Trophoblast cell (in vitro differentiated cells and primary cell): Measurements from ENCODE around the gene SMAD9.

Experiments
- DNase-seq, 2 donors: peaks; one replicate each; pipeline ENCODE4 v3.0.0-alpha.2; 2016
- H2AFZ ChIP-seq: 2 replicates; pipeline ENCODE4 v1.6.1; 2013; ENCODE audit warnings: low read length, moderate library complexity, mild to moderate bottlenecking; ENCODE audit not compliant: insufficient read depth, poor library complexity
- H2AK5ac ChIP-seq: 2 replicates; pipeline ENCODE4 v1.6.1; 2013; ENCODE audit warnings: mild to moderate bottlenecking, low read length
- H2BK120ac ChIP-seq: 2 replicates; pipeline ENCODE4 v1.6.1; 2013; ENCODE audit warnings: low read length, mild to moderate bottlenecking, moderate library complexity; ENCODE audit not compliant: insufficient read depth, poor library complexity
- H2BK12ac ChIP-seq: 2 replicates; pipeline ENCODE4 v1.6.1; 2013; ENCODE audit warnings: mild to moderate bottlenecking, low read length, moderate library complexity
- H2BK5ac ChIP-seq: 2 replicates; pipeline ENCODE4 v1.6.1; 2013; ENCODE audit warnings: low read length, low read depth, moderate library complexity, mild to moderate bottlenecking; ENCODE audit not compliant: poor library complexity
- H3K14ac ChIP-seq: 2 replicates; pipeline ENCODE4 v1.6.1; 2013; ENCODE audit warnings: mild to moderate bottlenecking, low read length
- H3K18ac ChIP-seq: 2 replicates; pipeline ENCODE4 v1.6.1; 2013; ENCODE audit warnings: mild to moderate bottlenecking, low read length
- H3K23ac ChIP-seq: 2 replicates; pipeline ENCODE4 v1.6.1; 2013; ENCODE audit warnings: low read length
- H3K27ac ChIP-seq: 2 replicates; pipeline ENCODE4 v1.5.1; 2013; ENCODE audit warnings: low read depth, mild to moderate bottlenecking, inconsistent platforms, low read length, moderate library complexity
- H3K27me3 ChIP-seq: 2 replicates; pipeline ENCODE4 v1.6.1; 2013; ENCODE audit warnings: inconsistent platforms, mild to moderate bottlenecking, low read length, moderate library complexity; ENCODE audit not compliant: insufficient read depth
- H3K36me3 ChIP-seq, 2 experiments: 1 replicate in 1 of 2; 2 replicates in 1 of 2; pipeline ENCODE4 v1.6.1; 2013; ENCODE audit warnings: low read length in 2 of 2, mild to moderate bottlenecking in 2 of 2, moderate library complexity in 1 of 2; ENCODE audit not compliant: insufficient read depth in 2 of 2, control insufficient read depth in 1 of 2
- H3K4ac ChIP-seq: 2 replicates; pipeline ENCODE4 v1.6.1; 2013; ENCODE audit warnings: low read depth, mild to moderate bottlenecking, low read length, moderate library complexity
- H3K4me1 ChIP-seq, 2 experiments: 1 replicate in 1 of 2; 2 replicates in 1 of 2; pipeline ENCODE4 v1.6.1; 2013; ENCODE audit warnings: low read length in 2 of 2, mild to moderate bottlenecking in 2 of 2, moderate library complexity in 1 of 2; ENCODE audit not compliant: insufficient read depth in 2 of 2, control insufficient read depth in 1 of 2
- H3K4me2 ChIP-seq: 2 replicates; pipeline ENCODE4 v1.6.1; 2013; ENCODE audit warnings: inconsistent platforms, mild to moderate bottlenecking, low read length, moderate library complexity
- H3K4me3 ChIP-seq: 2 replicates; pipeline ENCODE4 v1.5.1; 2013; ENCODE audit warnings: mild to moderate bottlenecking, low read depth, low read length, inconsistent platforms
- H3K79me1 ChIP-seq: one replicate; pipeline ENCODE4 v1.6.1; 2013; ENCODE audit warnings: low read length
- H3K79me2 ChIP-seq: 2 replicates; pipeline ENCODE4 v1.6.1; 2013; ENCODE audit warnings: low read length, mild to moderate bottlenecking; ENCODE audit not compliant: control insufficient read depth, insufficient read depth, poor library complexity
- H3K9ac ChIP-seq: 2 replicates; pipeline ENCODE4 v1.6.1; 2013; ENCODE audit warnings: mild to moderate bottlenecking, low read length
- H3K9me3 ChIP-seq: 2 replicates; pipeline ENCODE4 v1.6.1; 2013; ENCODE audit warnings: low read depth, mild to moderate bottlenecking, control low read depth, inconsistent platforms, low read length; ENCODE audit not compliant: insufficient read depth
- H4K12ac ChIP-seq: 2 replicates; pipeline ENCODE4 v1.6.1; 2013; ENCODE audit warnings: low read depth, mild to moderate bottlenecking, low read length, moderate library complexity
- H4K8ac ChIP-seq: 2 replicates; pipeline ENCODE4 v1.6.1; 2013; ENCODE audit warnings: low read depth, mild to moderate bottlenecking, low read length, moderate library complexity
- H4K91ac ChIP-seq: one replicate; pipeline ENCODE4 v1.6.1; 2013; ENCODE audit warnings: low read depth, mild to moderate bottlenecking, low read length, moderate library complexity
- WGBS: extraction: QIAGEN DNeasy Blood & Tissue Kit; methylation state at CpG from one replicate; pipeline ENCODE4 v1.1.7; 2013; ENCODE audit warnings: missing lambda C conversion rate; ENCODE audit not compliant: insufficient read length, insufficient coverage; ENCODE audit errors: extremely low coverage; 5-methylcytosine and 5-hydroxymethylcytosine counted together

The SMAD9 gene

DNA sequence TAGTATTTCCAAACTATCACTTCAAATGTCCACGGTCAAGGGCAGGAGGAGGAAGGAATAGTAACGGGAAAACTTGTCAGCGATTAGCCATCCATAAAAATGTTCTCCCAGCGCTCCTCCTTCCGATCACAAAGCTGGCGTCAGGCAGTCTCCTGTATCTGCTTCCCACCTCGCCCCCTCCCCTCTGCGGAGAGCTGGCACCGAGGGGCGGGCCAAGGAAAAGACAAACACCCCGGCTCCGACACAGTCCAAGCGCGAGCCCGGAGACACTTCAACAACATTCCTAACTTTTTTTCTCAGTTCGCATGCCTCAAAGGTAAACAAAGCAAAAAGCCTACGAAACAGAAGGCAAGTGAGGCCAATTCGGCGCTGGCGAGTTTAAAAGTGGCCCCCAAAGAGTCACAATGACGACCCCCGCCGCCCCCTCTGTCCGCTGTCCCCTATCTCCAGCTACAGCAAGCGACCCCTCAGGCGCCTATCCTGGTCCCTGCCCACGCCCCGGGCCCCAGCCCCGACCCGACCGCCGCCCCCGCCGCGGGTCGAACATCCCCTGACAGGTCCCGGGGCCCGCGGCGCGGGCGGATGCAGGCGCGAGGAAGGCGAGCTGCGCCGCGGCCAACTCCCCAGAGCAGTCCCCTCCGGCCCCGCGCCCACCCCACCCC lies 736 bp downstream of the SMAD9 start:
- Histone ChIP-seq H3K27me3 (no peaks in the 10 kb centered on the region), H4K91ac (peak overlapping the region; percentile 74), H2BK120ac (peak overlapping the region; percentile 94), H3K27ac (peak overlapping the region; percentile 92), H4K8ac (peak overlapping the region; percentile 70), H3K23ac (no peak overlapping the region), H3K4me3 (peak overlapping the region; percentile 90), H2BK12ac (no peak overlapping the region), H3K9ac (no peak overlapping the region), H2AFZ (peak overlapping the region; percentile 33), H3K9me3 (peaks cover 2% of the 10 kb centered on the region), H3K4me1 (peaks cover 6 to 14% of the 10 kb centered on the region in 2 experiments), H3K4ac (no peak overlapping the region), H4K12ac (peak overlapping the region; percentile 40), H2AK5ac (no peak overlapping the region), H2BK5ac (peak overlapping the region; percentile 45), H3K79me1 (peaks cover 26% of the 10 kb centered on the region), H3K36me3 (no peaks in the 10 kb centered on the region), H3K18ac (peak overlapping the region; percentile 72), H3K4me2 (peak overlapping the region; percentile 85), H3K79me2 (peaks cover 5% of the 10 kb centered on the region), H3K14ac (peak overlapping the region; percentile 18)
- DNase-seq, result peak in 1 of 2 donors; percentile 35
- WGBS, result no CpG with 5 or more reads among the region's 51 CpGs

DNA sequence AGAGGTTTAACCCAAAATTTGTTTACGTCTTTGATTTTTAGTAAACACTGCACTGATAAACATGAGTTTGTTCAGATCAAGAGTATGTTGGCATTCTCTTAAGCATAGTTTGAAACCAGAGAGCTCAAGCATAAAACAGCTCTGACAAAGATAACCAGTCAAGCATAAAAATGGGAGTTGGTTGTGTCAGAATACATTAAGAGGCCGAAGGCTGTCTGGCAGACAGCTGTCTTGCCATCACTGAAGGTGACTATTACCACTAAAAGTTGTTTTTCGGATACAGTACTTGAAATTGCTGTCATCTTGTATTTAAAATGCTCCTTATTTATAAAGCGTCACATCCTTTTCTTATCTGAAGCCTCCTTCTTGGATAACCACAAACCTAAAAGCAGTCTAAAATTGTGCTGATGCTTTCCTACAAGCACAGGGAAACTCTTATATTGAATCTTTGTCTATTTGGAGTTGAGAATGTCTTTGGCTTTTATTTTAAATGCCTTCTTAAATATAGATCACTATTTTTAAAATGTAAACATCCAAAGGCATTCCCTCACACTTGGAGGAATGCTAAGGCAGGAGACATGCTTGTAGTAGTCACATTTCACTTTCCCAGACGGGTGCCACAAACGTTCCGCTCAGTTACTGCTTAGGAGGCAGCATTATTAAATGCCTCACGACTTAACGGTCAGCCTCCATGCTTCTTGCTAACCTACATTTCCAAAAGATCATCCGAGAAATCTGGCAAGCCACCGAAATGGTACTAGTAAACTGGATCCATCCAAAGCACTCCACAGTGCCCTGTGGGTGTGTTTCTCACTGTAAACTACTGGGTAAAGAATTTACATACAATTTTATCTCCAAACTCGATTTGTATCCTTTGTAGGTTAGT lies 1.5 kb downstream of the SMAD9 start:
- H3K9ac ChIP-seq, result no peak overlapping the region
- peak overlapping the region; percentile 64 for H3K18ac ChIP-seq
- H3K79me2 ChIP-seq, result peaks cover 5% of the 10 kb centered on the region
- DNase-seq, result peak in 1 of 2 donors; percentile 45
- no peaks in the 10 kb centered on the region for H3K27me3 ChIP-seq
- peaks cover 6 to 14% of the 10 kb centered on the region in 2 experiments for H3K4me1 ChIP-seq
- peak overlapping the region; percentile 30 for H2BK12ac ChIP-seq
- H3K27ac ChIP-seq, result peak overlapping the region; percentile 92
- no CpG with 5 or more reads among the region's 12 CpGs for WGBS
- H3K4ac ChIP-seq, result no peak overlapping the region
- H2AFZ ChIP-seq, result no peak overlapping the region
- H4K8ac ChIP-seq, result peak overlapping the region; percentile 43
- peak overlapping the region; percentile 64 for H2BK120ac ChIP-seq
- peaks cover 26% of the 10 kb centered on the region for H3K79me1 ChIP-seq
- peak overlapping the region; percentile 82 for H2AK5ac ChIP-seq
- peak overlapping the region; percentile 74 for H4K91ac ChIP-seq
- no peaks in the 10 kb centered on the region for H3K36me3 ChIP-seq
- H3K9me3 ChIP-seq, result no peaks in the 10 kb centered on the region
- peak overlapping the region; percentile 45 for H2BK5ac ChIP-seq
- H4K12ac ChIP-seq, result no peak overlapping the region
- H3K23ac ChIP-seq, result no peak overlapping the region
- no peak overlapping the region for H3K4me3 ChIP-seq
- peak overlapping the region; percentile 53 for H3K14ac ChIP-seq
- H3K4me2 ChIP-seq, result peak overlapping the region; percentile 85

DNA sequence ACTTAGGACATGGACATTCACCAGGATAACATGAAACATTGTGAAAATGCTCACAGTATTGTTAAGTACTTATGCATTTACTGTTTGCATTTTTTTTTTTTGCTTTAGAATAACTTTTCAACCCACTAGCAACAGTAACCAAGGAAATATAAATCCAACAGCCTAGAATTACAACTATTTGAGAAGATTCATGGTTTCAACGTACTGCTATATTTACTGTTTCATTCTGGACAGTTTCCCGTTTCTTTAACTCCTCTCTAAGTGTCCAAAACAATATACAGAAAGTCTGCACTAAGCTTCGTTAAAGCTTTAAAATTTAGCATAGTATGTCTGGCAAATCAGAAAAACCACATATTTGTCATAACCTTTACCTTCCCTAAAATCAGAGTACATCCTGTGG lies 2.7 kb downstream of the SMAD9 start:
- Histone ChIP-seq H3K4me3 (no peak overlapping the region), H2BK5ac (no peak overlapping the region), H3K36me3 (no peaks in the 10 kb centered on the region), H3K4me1 (peaks cover 8 to 16% of the 10 kb centered on the region in 2 experiments), H3K4ac (no peak overlapping the region), H3K14ac (no peak overlapping the region), H3K27me3 (no peaks in the 10 kb centered on the region), H3K18ac (no peak overlapping the region), H3K79me1 (peaks cover 26% of the 10 kb centered on the region), H3K23ac (no peak overlapping the region), H2BK120ac (no peak overlapping the region), H2AK5ac (no peak overlapping the region), H3K27ac (no peak overlapping the region), H4K12ac (no peak overlapping the region), H2AFZ (no peak overlapping the region), H3K79me2 (peaks cover 5% of the 10 kb centered on the region), H4K91ac (no peak overlapping the region), H3K4me2 (no peak overlapping the region), H4K8ac (no peak overlapping the region), H3K9me3 (no peaks in the 10 kb centered on the region), H2BK12ac (no peak overlapping the region), H3K9ac (no peak overlapping the region)
- no peak for DNase-seq
- no CpG with 5 or more reads among the region's 3 CpGs for WGBS

DNA sequence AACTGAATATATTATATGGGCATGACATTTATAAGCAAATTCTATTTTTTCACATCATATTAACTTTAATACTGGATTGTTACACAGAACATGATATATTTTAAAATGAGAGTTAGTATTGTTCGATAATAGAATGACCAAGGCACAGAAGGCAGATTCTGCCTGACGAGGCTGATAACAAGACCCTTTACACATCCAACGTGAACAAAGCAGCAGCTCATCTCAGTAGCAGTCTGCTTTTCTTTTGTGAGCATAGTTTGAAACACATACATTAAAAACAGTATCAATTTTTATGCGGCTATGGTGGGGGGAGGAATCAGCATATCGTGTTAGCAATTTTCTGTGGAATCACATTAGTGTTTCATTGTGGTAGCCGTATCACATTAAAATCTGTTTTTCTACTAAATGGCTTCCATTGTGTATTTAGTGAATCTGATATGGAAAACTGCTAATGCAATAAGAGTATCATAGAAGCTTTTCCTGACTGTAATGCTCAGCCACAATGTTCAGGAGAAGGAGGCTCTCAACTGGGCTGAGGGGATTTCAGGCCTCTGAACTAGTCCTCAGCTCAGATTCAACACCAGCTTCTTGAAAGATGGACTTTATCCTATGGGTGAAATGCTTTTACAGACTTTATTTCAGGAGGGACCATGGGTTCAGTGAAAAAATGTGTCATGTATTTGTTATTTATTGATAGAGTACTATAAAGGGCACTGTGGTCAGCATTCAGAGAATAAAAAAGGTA lies 4.0 kb downstream of the SMAD9 start:
- Histone ChIP-seq H2BK5ac (no peak overlapping the region), H3K36me3 (no peaks in the 10 kb centered on the region), H3K14ac (no peak overlapping the region), H3K4ac (no peak overlapping the region), H4K91ac (no peak overlapping the region), H3K18ac (no peak overlapping the region), H4K8ac (no peak overlapping the region), H3K9me3 (no peaks in the 10 kb centered on the region), H3K79me1 (peaks cover 23% of the 10 kb centered on the region), H2BK12ac (no peak overlapping the region), H2AFZ (no peak overlapping the region), H3K79me2 (peaks cover 5% of the 10 kb centered on the region), H3K4me2 (no peak overlapping the region), H4K12ac (no peak overlapping the region), H3K23ac (no peak overlapping the region), H3K9ac (no peak overlapping the region), H3K27me3 (no peaks in the 10 kb centered on the region), H3K4me1 (peaks cover 8 to 13% of the 10 kb centered on the region in 2 experiments), H3K27ac (no peak overlapping the region), H2BK120ac (no peak overlapping the region), H2AK5ac (no peak overlapping the region), H3K4me3 (no peak overlapping the region)
- no peak for DNase-seq
- no CpG with 5 or more reads among the region's 6 CpGs for WGBS
